ENCODE data around the gene AGBL4. TPM values are rescaled to one million over a fixed set of nuclear protein-coding genes. Genes with fewer than 3 reads are reported as not detected.

Gene AGBL4
- total and polyA plus RNA-seq, 9 of the 15 experiments (the other 6 are each of a cell fraction or from before 2014, with no cell fraction given) = 0.11 TPM; not detected in 7

- no peaks in the 10 kb centered on the region; a peak in 1 of 5 replicates for H3K27me3 ChIP-seq (ENCODE audit: control insufficient read depth in 2 of 2, insufficient read depth in 2 of 2, low read length in 2 of 2)
- FAIRE-seq (no peak), ATAC-seq (no peak), DNase-seq (ENCODE audit: extremely low read depth in 1 of 4, low spot score in 3 of 4) (no peak)
- no TSS peak for BruUV-seq (replicated peaks)
- H4K20me1 ChIP-seq (replicated peaks; ENCODE audit: control insufficient read depth, insufficient read depth, low read length) = no peaks in the 10 kb centered on the region
- H3K4me2 ChIP-seq (ENCODE audit: insufficient read depth, low read length) = no peak overlapping the region
- intact Hi-C loops (cut with micrococcal nuclease) = no loop called here
- no peaks in the 10 kb centered on the region for H3K79me2 ChIP-seq (ENCODE audit: control insufficient read depth, insufficient read depth, low read length)
- H3K4me1 ChIP-seq (replicated peaks in 1 of 2; ENCODE audit: control insufficient read depth in 2 of 2, insufficient read depth in 2 of 2, low read length in 2 of 2) = no peaks in the 10 kb centered on the region
- H3K36me3 ChIP-seq (ENCODE audit: control insufficient read depth, insufficient read depth, low read length) = no peaks in the 10 kb centered on the region
- no peak overlapping the region for H3K9ac ChIP-seq (ENCODE audit: insufficient read depth in 1 of 2, low read depth in 2 of 2, low read length in 2 of 2)
- no peak for TF ChIP-seq CXXC5 (CRISPR knock-in tag; IDR thresholded peaks at IDR 0.05)
- TF ChIP-seq NFYB (IDR thresholded peaks at IDR 0.05; ENCODE audit: extremely low read depth, insufficient read length) = no peak
- no peak for TF ChIP-seq ZEB2 (IDR thresholded peaks at IDR 0.05)
- no peak for TF ChIP-seq ZFP30 (CRISPR knock-in tag; IDR thresholded peaks at IDR 0.05; ENCODE audit: borderline replicate concordance)
- TF ChIP-seq KDM4B (IDR thresholded peaks at IDR 0.05; ENCODE audit: borderline replicate concordance in 2 of 2, low read depth in 1 of 2) = no peak
- no peak for TF ChIP-seq ARID3B (CRISPR knock-in tag; IDR thresholded peaks at IDR 0.05; ENCODE audit: borderline replicate concordance)
- TF ChIP-seq, protein P1, sequence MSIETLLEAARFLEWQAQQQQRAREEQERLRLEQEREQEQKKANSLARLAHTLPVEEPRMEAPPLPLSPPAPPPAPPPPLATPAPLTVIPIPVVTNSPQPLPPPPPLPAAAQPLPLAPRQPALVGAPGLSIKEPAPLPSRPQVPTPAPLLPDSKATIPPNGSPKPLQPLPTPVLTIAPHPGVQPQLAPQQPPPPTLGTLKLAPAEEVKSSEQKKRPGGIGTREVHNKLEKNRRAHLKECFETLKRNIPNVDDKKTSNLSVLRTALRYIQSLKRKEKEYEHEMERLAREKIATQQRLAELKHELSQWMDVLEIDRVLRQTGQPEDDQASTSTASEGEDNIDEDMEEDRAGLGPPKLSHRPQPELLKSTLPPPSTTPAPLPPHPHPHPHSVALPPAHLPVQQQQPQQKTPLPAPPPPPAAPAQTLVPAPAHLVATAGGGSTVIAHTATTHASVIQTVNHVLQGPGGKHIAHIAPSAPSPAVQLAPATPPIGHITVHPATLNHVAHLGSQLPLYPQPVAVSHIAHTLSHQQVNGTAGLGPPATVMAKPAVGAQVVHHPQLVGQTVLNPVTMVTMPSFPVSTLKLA (conservative IDR thresholded peaks at IDR 0.05) = no peak
- TF ChIP-seq PURB (CRISPR knock-in tag; IDR thresholded peaks at IDR 0.05; ENCODE audit: low read depth) = no peak
- TF ChIP-seq SIN3B (IDR thresholded peaks at IDR 0.05; ENCODE audit: low read depth) = no peak
- TF ChIP-seq, protein P2, sequence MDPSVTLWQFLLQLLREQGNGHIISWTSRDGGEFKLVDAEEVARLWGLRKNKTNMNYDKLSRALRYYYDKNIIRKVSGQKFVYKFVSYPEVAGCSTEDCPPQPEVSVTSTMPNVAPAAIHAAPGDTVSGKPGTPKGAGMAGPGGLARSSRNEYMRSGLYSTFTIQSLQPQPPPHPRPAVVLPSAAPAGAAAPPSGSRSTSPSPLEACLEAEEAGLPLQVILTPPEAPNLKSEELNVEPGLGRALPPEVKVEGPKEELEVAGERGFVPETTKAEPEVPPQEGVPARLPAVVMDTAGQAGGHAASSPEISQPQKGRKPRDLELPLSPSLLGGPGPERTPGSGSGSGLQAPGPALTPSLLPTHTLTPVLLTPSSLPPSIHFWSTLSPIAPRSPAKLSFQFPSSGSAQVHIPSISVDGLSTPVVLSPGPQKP (CRISPR knock-in tag; IDR thresholded peaks at IDR 0.05) = no peak
- TF ChIP-seq, protein P3, sequence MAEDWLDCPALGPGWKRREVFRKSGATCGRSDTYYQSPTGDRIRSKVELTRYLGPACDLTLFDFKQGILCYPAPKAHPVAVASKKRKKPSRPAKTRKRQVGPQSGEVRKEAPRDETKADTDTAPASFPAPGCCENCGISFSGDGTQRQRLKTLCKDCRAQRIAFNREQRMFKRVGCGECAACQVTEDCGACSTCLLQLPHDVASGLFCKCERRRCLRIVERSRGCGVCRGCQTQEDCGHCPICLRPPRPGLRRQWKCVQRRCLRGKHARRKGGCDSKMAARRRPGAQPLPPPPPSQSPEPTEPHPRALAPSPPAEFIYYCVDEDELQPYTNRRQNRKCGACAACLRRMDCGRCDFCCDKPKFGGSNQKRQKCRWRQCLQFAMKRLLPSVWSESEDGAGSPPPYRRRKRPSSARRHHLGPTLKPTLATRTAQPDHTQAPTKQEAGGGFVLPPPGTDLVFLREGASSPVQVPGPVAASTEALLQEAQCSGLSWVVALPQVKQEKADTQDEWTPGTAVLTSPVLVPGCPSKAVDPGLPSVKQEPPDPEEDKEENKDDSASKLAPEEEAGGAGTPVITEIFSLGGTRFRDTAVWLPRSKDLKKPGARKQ (CRISPR knock-in tag; IDR thresholded peaks at IDR 0.05) = no peak
- no peak for TF ChIP-seq TCF7L2 (IDR thresholded peaks at IDR 0.05; ENCODE audit: low read depth, low read length)
- no peak for TF ChIP-seq ZNF174 (CRISPR knock-in tag; IDR thresholded peaks at IDR 0.05)
- no peak for TF ChIP-seq ZFX (CRISPR knock-in tag; IDR thresholded peaks at IDR 0.05)
- TF ChIP-seq SNIP1 (IDR thresholded peaks at IDR 0.05; ENCODE audit: low read depth) = no peak
- no peak for TF ChIP-seq TAF15 (IDR thresholded peaks at IDR 0.05; ENCODE audit: low read depth, low read length)
- H3K9me3 ChIP-seq (replicated peaks; ENCODE audit: control insufficient read depth, insufficient read depth, low read depth, low read length) = no peaks in the 10 kb centered on the region
- POLR2A ChIA-PET = no interaction called here
- 0% methylated on average over 2 of the region's 2 CpGs for WGBS (ENCODE audit: insufficient coverage, low coverage, missing lambda C conversion rate)
- H3K9me1 ChIP-seq (ENCODE audit: control insufficient read depth, insufficient read depth, low read length) = no peaks in the 10 kb centered on the region
- in situ Hi-C loops (cut with MboI) = no loop called here
- no peak overlapping the region for H2AFZ ChIP-seq (ENCODE audit: low read depth, low read length)
- no peak overlapping the region for H3K4me3 ChIP-seq
- CTCF ChIA-PET (ENCODE audit: low intra/inter-chr PET ratio) = no interaction called here
- H3K27ac ChIP-seq (ENCODE audit: extremely low read depth, low read depth, low read length) = no peak overlapping the region
Measured at GRCh38 chr1:48710318-48710717, 1313.4 kb downstream of the AGBL4 start.
